Measurements from ENCODE around the gene GSG1. TPM values are rescaled to one million over a fixed set of nuclear protein-coding genes. Genes with fewer than 3 reads are reported as not detected.
A peak's percentile ranks its signal among the peaks of the same experiment; 100 is the strongest.

Gene GSG1
- total RNA-seq, 1 donor from 2014 or later, result not detected

- no peak for DNase-seq (ENCODE audit: extremely low spot score, unreplicated experiment)
- Mint-ChIP-seq H3K9me3 (ENCODE audit: unreplicated experiment) (peaks cover 5% of the 10 kb centered on the region), H3K4me3 (ENCODE audit: unreplicated experiment) (no peak overlapping the region), H3K27me3 (ENCODE audit: unreplicated experiment) (no peaks in the 10 kb centered on the region), H3K27ac (ENCODE audit: unreplicated experiment) (no peak overlapping the region), H3K36me3 (ENCODE audit: unreplicated experiment) (peaks cover 2% of the 10 kb centered on the region), H3K4me1 (ENCODE audit: unreplicated experiment) (peaks cover 27% of the 10 kb centered on the region)
- TF ChIP-seq CTCF (IDR thresholded peaks at IDR 0.05), result no peak
These were observed 9.5 kb upstream of the GSG1 start for GRCh38 chr12:13112968-13113367.

DNA sequence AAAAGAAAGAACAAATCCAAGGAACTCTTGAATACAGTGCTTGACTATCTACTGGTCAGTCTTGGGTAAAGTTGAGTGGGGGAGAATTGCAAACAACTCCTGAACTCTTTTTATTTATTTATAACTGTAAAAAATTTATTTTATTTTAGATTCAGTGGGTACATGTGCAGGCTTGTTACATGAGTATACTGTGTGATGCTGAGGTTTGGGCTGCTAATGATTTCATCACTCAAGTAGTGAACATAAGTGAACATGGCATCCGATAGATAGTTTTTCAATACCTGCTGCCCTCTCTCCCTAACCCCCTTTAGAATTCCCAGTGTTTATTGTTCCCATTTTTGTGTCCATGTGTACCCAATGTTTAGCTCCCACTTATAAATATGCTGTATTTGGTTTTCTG lies 3.2 kb upstream of the GSG1 start:
- Mint-ChIP-seq H3K4me1 (ENCODE audit: unreplicated experiment) (peaks cover 18% of the 10 kb centered on the region), H3K27ac (ENCODE audit: unreplicated experiment) (no peak overlapping the region), H3K36me3 (ENCODE audit: unreplicated experiment) (peaks cover 2% of the 10 kb centered on the region), H3K27me3 (ENCODE audit: unreplicated experiment) (no peaks in the 10 kb centered on the region), H3K4me3 (ENCODE audit: unreplicated experiment) (no peak overlapping the region), H3K9me3 (ENCODE audit: unreplicated experiment) (peaks cover 5% of the 10 kb centered on the region)
- no peak for TF ChIP-seq CTCF (IDR thresholded peaks at IDR 0.05)
- DNase-seq (ENCODE audit: extremely low spot score, unreplicated experiment), result no peak

- Mint-ChIP-seq H3K27me3 (ENCODE audit: unreplicated experiment) (no peaks in the 10 kb centered on the region), H3K4me3 (ENCODE audit: unreplicated experiment) (no peak overlapping the region), H3K9me3 (ENCODE audit: unreplicated experiment) (peaks cover 5% of the 10 kb centered on the region), H3K27ac (ENCODE audit: unreplicated experiment) (no peak overlapping the region), H3K36me3 (ENCODE audit: unreplicated experiment) (peaks cover 2% of the 10 kb centered on the region), H3K4me1 (ENCODE audit: unreplicated experiment) (peaks cover 21% of the 10 kb centered on the region)
- DNase-seq (ENCODE audit: extremely low spot score, unreplicated experiment), result no peak
- TF ChIP-seq CTCF (IDR thresholded peaks at IDR 0.05), result no peak
These were observed 2.3 kb upstream of the GSG1 start for GRCh38 chr12:13105781-13106180.

DNA sequence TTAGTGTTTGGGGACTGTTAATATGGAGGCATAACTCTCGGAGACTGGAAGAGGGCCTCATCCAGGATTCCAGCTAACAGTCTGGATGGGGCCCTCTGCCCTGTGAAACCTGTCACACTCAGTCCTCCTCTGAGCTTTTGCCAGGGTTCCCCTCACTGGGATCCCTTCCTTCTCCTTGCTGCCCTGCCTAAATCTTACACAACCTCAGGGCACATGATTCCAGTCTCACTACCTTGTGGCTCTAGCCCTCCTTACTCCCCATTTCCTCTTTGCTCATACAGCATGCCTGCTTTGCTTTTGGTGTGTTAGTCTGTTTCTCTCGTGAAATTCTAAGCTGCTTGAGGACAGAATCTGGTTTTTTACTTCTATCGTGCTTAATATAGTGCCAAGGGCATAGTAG lies 942 bp upstream of the GSG1 start:
- no peak overlapping the region for H3K27ac Mint-ChIP-seq (ENCODE audit: unreplicated experiment)
- no peaks in the 10 kb centered on the region for H3K27me3 Mint-ChIP-seq (ENCODE audit: unreplicated experiment)
- peaks cover 35% of the 10 kb centered on the region for H3K4me1 Mint-ChIP-seq (ENCODE audit: unreplicated experiment)
- no peak for DNase-seq (ENCODE audit: extremely low spot score, unreplicated experiment)
- no peak overlapping the region for H3K4me3 Mint-ChIP-seq (ENCODE audit: unreplicated experiment)
- H3K36me3 Mint-ChIP-seq (ENCODE audit: unreplicated experiment), result no peaks in the 10 kb centered on the region
- no peaks in the 10 kb centered on the region for H3K9me3 Mint-ChIP-seq (ENCODE audit: unreplicated experiment)
- TF ChIP-seq CTCF (IDR thresholded peaks at IDR 0.05), result no peak

DNA sequence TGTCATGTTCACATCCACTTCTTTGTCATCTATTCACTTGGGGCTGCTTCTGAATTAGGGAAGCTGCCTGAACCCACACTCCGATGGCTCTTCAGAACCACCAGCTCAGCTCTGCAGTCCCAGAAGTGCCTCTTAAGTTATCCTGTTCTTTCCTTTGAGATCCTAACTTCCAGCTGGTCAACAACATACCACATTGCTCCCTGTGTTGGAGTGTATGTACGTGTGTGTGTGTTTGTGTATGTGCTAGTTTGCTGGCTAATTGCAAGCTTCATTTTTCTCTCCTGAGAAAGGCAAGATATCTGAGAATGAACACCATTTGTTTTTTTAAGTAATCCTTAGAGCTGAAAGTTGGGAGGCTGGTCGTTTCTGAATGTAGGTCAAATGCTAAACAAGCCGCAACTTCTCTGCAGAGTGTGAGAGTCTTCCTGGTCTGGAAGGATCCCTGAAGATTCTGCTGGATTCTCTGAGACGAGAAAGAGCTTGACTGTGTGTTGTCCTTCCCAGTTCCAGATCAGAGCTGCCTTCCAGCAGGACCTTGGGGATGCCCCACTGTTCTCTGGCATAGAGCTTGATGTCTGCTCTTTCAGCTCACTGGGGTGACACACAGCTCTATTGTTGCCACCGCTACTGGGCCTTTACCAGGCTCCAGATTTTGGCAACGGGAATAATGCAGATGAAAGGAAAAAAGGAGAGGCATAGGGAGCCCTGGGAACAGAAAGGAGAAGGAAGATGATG lies 839 bp downstream of the GSG1 start:
- no peak for DNase-seq (ENCODE audit: extremely low spot score, unreplicated experiment)
- Mint-ChIP-seq H3K4me1 (ENCODE audit: unreplicated experiment) (peaks cover 53% of the 10 kb centered on the region), H3K4me3 (ENCODE audit: unreplicated experiment) (peak overlapping the region; percentile 20), H3K27me3 (ENCODE audit: unreplicated experiment) (no peaks in the 10 kb centered on the region), H3K27ac (ENCODE audit: unreplicated experiment) (peak overlapping the region; percentile 96), H3K9me3 (ENCODE audit: unreplicated experiment) (no peaks in the 10 kb centered on the region), H3K36me3 (ENCODE audit: unreplicated experiment) (no peaks in the 10 kb centered on the region)
- no peak for TF ChIP-seq CTCF (IDR thresholded peaks at IDR 0.05)
